AG09309 (cell line): Measurements from ENCODE around the gene R3HCC1L.

ENCODE experiments used
- DNase-seq: peaks from one replicate; pipeline ENCODE4 v3.0.0-alpha.2; 2010; ENCODE audit warnings: low read depth
- H3K4me3 ChIP-seq: 2 replicates; pipeline ENCODE4 v1.5.1; 2011; ENCODE audit warnings: mild to moderate bottlenecking, low read depth, low read length, moderate library complexity; ENCODE audit not compliant: control insufficient read depth
- CTCF ChIP-seq: IDR thresholded peaks from 2 replicates; pipeline ENCODE4 v1.5.1; 2011; ENCODE audit warnings: mild to moderate bottlenecking, low read depth, low read length, inconsistent platforms; ENCODE audit not compliant: insufficient read depth, control insufficient read depth; ENCODE audit errors: missing control alignments

Gene R3HCC1L

GRCh38 chr10:98260350-98260749, 125.9 kb downstream of the R3HCC1L start:
- DNase-seq, result no peak
- no peak for TF ChIP-seq CTCF
- no peak overlapping the region for H3K4me3 ChIP-seq

- H3K4me3 ChIP-seq, result no peak overlapping the region
- TF ChIP-seq CTCF, result no peak
- no peak for DNase-seq
Measured at GRCh38 chr10:98260752-98261151, 126.3 kb downstream of the R3HCC1L start.

DNA sequence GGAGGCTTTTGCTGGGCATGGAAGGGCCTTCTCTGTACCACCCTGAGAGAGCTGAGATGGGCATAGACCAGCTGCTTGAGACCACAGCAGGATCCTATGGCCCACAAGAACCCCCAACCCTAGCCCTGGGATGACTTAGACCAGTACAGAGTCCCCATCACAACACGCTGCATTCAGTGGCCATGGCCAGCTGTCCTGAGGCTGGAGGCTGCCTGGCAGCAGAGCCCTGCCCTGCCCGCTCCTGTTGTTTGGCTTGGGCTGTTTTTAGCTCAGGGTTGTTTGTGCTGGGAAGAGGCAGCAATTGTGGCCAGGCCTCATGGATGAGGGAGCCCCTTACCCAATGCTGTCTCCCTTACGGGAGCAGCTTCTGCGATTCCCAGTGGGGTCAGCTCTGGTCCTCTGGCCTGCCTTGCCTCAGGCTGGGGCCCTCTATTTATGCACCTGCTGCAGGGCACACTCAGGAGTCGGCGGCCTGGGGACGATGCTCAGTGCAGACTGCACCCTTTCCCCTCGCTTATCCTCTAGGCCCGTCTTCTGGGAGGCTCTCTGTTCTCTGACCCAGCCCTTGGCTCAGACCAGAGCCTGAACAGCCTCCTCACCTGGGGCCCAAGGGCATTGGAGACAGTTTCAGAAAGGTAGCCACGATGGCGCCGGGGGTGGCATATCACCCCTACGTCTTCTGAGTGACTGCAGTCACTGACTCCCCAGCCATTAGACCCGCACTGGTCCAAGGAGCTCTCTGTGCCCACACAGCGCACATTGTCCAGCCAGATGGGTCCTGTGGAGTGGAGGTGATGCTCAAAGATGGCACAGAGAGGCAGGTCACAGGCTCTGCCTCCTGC, 127.2 kb downstream of the R3HCC1L start:
- no peak for TF ChIP-seq CTCF
- DNase-seq, result no peak
- H3K4me3 ChIP-seq, result no peak overlapping the region

DNA sequence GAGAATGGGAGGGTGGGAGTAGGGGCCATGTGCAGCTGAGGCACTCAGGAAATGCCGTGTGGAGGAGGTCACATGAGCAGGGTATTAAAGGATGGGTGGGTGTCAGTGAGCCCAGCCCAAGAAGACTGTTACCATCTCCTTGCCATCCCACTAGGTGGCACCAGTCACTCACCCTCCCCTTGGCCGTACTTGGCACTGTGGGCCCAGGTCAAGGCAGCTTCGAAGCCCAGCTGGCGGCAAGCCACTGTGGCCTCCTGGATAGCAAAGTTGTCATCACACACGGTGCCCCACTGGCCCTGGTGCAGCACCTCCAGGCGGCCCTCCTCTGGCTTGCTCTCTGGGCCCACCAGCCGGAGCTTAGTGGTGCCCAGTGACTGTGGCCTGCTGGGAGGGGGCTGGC, 128.1 kb downstream of the R3HCC1L start:
- peak; percentile 74 for TF ChIP-seq CTCF
- H3K4me3 ChIP-seq, result no peak overlapping the region
- DNase-seq, result no peak

DNA sequence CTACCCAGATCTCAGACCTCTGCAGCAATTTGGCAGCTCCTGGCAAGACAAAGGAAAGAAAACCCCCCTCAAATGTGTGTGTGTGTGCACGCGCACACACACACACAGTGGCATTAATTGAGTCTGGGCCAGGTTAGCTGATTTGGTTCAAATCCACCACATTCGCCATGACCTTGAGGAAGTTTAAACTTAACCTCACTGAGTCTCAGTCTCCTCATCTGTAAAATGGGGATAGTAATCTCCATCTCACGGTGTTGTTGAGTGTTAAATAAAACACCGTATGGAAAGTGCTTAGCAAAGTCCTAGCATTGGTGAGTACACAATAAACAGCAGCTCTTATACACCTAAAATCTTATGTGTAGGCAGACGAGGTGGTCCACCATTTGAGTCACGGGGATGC, 128.6 kb downstream of the R3HCC1L start:
- no peak overlapping the region for H3K4me3 ChIP-seq
- DNase-seq, result no peak
- no peak for TF ChIP-seq CTCF

- no peak overlapping the region for H3K4me3 ChIP-seq
- no peak for TF ChIP-seq CTCF
- no peak for DNase-seq
Measured at GRCh38 chr10:98264378-98265065, 130.1 kb downstream of the R3HCC1L start.
